ENCODE results near the gene RAD1.
"Not testable (repeated sequence)": the region's sequence is repeated elsewhere in the genome, so short reads cannot be mapped to it uniquely, and the experiment has no call there.

RAD1 gene

DNA sequence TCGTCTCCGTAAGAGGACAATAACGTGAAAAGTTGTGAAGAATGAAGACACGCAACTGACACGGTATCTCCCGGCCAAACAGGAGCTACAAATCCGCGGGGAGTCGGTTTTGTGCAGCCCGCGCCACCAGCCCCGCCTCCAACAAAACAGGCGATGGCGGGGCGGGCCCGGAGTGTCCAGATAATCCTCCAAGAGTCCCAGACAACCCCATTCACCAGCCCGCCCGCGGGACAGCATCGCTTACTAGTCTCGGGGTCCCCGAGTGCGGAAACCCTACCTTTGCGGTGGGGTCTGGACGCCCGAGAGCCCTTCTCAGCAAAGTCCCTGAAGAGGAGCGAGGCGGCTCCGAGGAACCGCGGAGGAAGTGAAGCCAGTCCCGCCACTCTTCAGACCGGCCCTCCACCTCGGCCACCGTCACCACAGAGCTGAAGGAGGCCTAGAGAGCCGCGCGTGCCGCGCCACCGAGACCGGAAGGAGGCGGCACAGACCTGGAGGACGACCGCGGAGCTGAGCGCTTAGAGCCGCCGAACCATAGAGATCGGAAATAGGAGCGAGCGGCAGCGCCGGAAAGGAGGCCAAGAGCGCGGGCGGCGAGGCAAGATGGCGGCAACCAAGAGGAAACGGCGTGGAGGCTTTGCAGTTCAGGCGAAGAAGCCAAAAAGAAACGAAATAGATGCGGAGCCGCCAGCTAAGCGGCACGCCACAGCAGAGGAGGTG is at the start of gene RAD1, which contains the start of gene BRIX1:
Gene RAD1 (minus strand): TSS at position 366 of the 717 bp plus-strand sequence. CDS start 612 bp downstream, outside the sequence.
Gene BRIX1 (plus strand): TSS at position 573 of the 717 bp plus-strand sequence. CDS start 28 bp downstream, at position 601.
- DNase-seq = peak; percentile 91

DNA sequence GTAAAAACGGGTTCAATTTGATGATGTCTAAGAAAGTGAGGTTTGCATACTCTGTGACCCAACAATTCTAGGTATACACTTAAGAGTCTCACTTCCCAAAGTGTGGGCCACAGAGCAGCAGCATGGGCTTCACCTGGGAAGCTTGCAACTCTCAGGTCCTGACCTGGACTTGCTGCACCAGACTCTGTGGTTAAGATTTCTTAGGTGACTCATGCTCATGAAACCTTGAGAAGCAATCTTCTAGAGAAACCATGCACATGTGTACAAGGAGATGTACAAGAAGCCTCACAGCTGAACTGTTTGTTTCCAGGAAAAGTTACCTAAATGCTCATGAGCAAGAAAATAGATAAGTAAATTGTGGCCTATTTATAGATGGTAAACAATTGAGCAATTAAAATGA is 44.0 kb upstream of the RAD1 start:
- no peak for DNase-seq

- DNase-seq = no peak
Observed at GRCh38 chr5:34957857-34958690, 42.8 kb upstream of the RAD1 start.

DNA sequence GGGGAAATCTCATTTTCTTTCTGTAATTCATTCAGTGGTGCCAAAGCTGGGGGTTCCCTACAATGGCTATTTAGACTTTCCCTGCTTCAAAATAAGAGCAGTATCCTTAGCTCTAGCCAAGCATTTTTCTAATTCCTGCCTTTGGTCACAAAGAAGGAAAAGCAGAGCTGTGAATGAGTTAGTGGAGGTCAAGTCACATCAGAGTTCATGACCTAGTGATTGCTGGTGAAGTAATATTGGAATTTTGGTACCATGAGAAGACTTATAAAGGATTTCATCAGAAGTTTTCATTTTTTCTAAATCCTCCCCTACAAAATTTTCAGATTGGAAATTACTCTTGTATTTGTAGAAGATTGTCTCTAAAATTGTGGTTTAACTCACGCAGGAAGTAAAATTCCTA is 42.0 kb upstream of the RAD1 start:
- no peak for DNase-seq

DNA sequence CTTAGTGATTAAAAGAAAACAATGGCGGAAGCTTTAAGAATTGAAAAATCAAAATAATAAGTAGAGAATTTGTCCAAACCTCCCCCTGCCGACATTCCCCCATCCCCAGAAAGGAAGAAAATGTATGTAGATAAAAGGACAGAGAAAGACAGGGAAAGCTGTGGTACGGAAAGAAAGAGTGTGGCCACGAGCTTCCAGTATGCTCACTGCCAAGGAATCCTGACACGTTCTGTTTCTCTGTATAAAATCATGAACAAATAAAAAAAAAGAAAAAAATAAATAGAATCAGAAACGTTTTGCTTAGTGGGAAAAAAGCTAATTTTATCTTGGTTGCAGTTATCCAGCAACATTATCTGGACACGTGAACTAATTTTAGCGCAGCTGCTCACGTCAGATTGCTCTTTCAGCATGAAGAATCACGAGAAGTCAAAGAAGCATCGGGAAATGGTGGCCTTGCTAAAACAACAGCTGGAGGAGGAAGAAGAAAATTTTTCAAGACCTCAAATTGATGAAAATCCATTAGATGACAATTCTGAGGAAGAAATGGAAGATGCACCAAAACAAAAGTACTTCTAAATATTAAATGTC is 29.2 kb upstream of the RAD1 start:
- no peak for DNase-seq

DNA sequence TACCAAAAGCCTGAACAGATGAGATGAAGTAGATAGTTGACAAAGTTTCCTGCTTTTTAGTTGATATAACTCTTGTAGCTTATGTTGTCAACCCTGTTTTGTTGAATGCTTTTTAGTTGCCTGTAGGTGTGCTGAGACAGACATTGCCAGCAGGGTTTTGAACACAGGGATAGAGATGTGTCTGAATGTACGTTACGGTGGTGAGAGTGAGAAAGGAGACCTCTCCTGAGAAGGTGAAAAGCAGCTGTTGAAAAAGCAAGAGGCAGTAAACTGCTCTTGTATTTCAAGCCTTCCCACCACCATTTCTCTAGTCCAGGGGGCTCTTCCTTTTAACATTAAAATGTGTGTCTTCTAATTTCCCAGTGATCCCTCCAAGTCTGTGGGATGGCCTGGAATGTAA is 28.7 kb upstream of the RAD1 start:
- no peak for DNase-seq

DNA sequence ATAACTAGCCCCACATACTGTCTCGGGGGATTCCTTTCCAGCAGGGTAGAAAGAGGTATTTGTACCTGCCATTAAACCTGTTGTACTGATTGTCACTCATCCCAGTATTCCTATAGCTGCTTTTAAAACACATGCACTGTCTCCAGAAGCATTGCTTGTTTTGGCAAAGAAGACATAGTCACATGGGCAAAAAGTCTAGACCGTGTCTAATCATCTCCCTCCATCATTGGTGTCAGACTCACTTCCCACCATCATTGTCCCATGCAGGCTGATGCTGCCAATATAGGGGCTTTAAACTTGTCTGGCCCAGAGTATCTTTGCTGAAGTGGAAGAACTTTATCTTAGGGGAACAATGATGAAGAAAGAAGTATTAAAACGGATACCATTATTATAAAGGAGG is 26.6 kb upstream of the RAD1 start:
- no peak for DNase-seq

DNA sequence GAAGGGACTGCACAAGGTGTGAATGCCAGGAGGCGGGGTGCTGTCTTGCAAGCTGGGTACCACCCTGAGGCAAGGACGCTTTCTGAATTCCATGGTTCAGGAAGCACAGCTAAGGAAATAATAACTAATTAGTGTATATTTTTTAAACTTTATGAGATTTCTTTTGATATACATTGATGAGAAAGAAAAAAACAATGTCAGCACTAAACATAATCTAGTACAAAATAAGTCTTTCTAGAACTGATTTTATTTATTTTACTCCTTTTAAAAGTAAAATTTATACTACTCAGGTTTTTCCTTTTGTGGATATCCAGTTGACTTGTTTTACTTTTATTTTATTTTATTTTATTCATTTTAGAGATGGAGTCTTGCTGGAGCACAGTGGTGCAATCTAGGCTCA is 17.6 kb upstream of the RAD1 start:
- DNase-seq = no peak

DNA sequence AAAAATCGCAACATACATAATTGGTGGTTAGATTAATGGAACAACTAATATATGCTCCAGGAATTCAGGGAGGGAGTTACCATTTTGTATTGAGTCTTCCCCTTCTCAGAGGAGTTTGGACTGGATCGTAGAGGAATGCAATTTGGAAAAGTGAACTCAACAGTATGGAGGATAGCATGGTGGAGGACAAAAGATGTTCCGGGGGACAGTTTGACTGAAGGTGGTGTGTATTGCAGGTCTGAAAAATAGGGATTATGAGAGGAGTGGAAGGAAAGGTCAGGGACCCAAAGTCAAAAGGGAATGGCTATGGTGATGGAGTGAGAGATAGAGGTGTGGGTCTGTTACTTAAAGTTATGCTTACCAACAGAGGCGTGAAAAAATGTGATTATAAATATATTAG is 15.6 kb upstream of the RAD1 start:
- no peak for DNase-seq

GRCh38 chr5:34930462-34930844 is 15.1 kb upstream of the RAD1 start:
- no peak for DNase-seq

DNA sequence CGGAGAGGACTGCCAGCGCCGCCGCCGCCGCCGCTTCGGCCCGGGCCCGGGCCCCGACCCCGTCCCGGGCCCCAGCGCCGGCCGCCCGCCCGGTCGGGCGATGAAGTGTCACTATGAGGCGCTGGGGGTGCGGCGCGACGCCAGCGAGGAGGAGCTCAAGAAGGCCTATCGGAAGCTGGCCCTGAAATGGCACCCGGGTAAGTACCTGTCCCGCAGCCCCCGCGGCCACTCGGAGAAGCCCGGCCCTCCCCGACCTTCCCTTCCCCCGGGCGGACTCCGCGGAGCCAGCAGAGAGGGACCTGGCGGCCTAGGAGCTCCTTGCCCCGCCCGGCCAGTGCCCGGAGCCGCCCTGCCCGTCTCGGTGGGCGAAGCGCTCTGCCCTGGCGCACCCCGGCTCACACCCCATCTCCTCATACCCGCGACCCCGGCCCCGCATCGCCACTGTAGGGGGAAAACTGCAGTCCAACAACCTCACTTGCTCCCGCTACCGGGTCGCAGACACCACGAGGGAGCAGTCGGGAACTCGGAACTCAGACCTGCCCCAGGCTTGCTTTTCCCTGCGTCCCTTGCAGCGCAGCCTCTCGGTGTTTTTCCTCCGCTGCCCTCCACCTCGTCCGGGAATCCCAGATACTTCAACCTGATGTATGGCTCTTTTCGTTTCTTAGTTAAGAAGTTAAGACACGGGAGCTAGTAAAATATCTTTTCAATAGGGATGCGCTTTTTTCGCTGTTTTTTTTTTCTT is 14.6 kb upstream of the RAD1 start:
- peak; percentile 73 for DNase-seq

GRCh38 chr5:34929134-34929719 is 13.9 kb upstream of the RAD1 start, which contains the start of gene DNAJC21:
TSS of gene DNAJC21 (plus strand) at chr5:34929559. CDS start at chr5:34929820, 261 bp downstream.
- DNase-seq = peak; percentile 99

GRCh38 chr5:34928267-34928666 is 13.0 kb upstream of the RAD1 start:
- no peak for DNase-seq

- DNase-seq = no peak
Observed at GRCh38 chr5:34927785-34928184, 12.5 kb upstream of the RAD1 start.

DNA sequence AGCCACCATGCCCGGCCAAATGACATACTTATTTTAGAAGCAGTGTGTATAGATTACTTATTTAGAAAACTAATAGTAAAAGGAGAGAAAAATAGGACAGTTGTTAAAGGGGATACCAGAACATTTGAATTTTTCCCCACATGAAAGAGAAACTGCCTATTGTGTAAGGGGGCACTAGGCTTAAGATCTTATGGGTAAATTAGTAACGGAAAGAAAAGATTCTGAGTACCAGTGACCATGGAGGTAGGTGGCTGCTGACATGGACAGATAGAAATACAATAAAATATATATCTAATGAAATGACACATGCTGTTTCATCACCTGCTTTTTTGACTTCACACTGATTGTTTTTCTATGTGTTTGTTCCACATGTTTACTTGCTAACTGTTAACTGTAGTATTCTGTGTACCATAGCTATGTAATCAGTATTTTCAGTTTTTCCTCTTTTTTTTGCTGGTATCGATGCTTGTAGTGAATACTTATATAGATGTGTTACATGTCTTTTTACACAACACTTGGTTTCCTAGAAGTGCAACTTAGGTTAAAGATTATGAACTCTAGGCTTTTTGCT is 11.1 kb upstream of the RAD1 start:
- DNase-seq = no peak

DNA sequence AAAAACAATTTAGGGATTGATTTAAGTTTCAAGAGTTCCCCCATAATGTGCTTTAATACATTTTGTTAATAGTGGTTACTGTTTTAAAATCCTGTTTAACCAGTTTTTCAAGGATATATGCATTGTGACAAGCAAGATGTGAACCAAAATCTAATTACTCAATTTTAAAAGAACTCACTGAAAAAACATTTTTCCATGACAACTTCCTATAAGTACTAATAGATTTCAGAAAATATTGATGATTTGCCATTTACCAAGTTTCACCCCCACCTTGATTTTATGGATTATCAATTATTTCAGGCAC is 9.1 kb upstream of the RAD1 start:
- no peak for DNase-seq

DNA sequence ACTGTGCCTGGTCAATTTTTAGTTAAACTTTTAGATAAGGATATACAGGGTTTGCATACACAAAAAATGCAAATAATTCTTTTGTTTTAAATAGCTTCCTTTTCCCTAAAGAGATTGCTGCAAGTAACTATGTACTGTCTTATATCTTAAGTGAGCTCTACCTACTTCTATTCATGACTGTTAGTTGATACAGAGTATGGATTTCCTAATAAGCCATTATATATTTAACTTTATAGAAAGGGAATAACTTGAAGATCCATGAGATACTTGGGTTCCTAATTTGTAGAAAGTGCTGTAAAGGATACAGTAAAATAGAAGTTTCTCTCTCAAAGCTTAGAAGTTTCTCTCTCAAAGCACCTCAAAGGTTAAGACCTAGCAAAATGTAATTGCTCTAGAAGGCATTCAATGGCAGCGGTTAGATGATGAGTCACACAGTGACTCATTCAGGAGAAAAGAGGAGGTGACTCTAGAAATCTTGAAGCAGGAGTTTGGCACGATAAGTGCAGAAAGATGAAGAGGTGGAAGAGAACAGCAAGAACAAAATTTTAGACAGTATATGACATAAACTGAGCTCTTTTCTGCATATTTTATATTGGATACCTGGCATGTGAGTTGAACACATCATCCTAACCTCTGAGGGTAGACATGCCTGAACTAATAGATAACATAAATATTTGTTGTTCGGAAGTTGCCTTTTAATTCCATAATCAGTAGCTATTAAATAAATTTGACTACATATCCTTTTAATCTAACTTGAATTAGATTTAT is 8.6 kb upstream of the RAD1 start:
- no peak for DNase-seq

- DNase-seq = not testable (repeated sequence)
Observed at GRCh38 chr5:34923256-34923655, 8.0 kb upstream of the RAD1 start.

GRCh38 chr5:34919077-34919476 is 3.8 kb upstream of the RAD1 start:
- DNase-seq = no peak

- no peak for DNase-seq
Observed at GRCh38 chr5:34918025-34918424, 2.7 kb upstream of the RAD1 start.

GRCh38 chr5:34916518-34916917 is 1.2 kb upstream of the RAD1 start:
- no peak for DNase-seq

GRCh38 chr5:34915856-34916192 is 520 bp upstream of the RAD1 start:
- DNase-seq = no peak
